CD14-positive monocyte (primary cell): ENCODE measurements around the gene CXCL11. TPM values are rescaled to one million over a fixed set of nuclear protein-coding genes. Genes with fewer than 3 reads are reported as not detected.

Experiments used
- DNase-seq, 3 donors: peaks; one replicate each; pipeline ENCODE4 v3.0.0-alpha.2; 2011 to 2022
- H2AFZ ChIP-seq: 2 replicates; pipeline ENCODE4 v1.6.0; 2012; ENCODE audit warnings: mild to moderate bottlenecking, low read depth, low read length, inconsistent platforms; ENCODE audit not compliant: insufficient read depth, poor library complexity, severe bottlenecking
- H3K27ac ChIP-seq, 2 donors: 1 replicate in 1 of 2; 2 replicates in 1 of 2; pipeline ENCODE4 v1.5.1; 2012 to 2013; ENCODE audit warnings: low read length in 2 of 2, control low read depth in 1 of 2, inconsistent platforms in 1 of 2, low read depth in 1 of 2, mild to moderate bottlenecking in 1 of 2
- H3K27me3 ChIP-seq, 2 donors: one replicate each; pipeline versions ENCODE4 v1.6.0 to v1.6.1; 2011 to 2013; ENCODE audit warnings: low read length in 2 of 2; ENCODE audit not compliant: control insufficient read depth in 2 of 2, insufficient read depth in 2 of 2
- H3K36me3 ChIP-seq, 2 donors: replicated peaks in 1 of 2; 1 replicate in 1 of 2; 2 replicates in 1 of 2; pipeline versions ENCODE4 v1.5.1 to v1.6.1; 2012 to 2013; ENCODE audit warnings: low read length in 2 of 2, control low read depth in 1 of 2, inconsistent platforms in 1 of 2, mild to moderate bottlenecking in 1 of 2; ENCODE audit not compliant: insufficient read depth in 2 of 2, control insufficient read depth in 1 of 2
- H3K4me1 ChIP-seq, 2 donors: 1 replicate in 1 of 2; 2 replicates in 1 of 2; pipeline versions ENCODE4 v1.5.1 to v1.6.1; 2012 to 2013; ENCODE audit warnings: low read length in 2 of 2, control low read depth in 1 of 2, inconsistent platforms in 1 of 2, mild to moderate bottlenecking in 1 of 2, moderate library complexity in 1 of 2; ENCODE audit not compliant: insufficient read depth in 2 of 2, control insufficient read depth in 1 of 2
- H3K4me2 ChIP-seq: replicated peaks from 2 replicates; pipeline ENCODE3; 2012; ENCODE audit warnings: low read length, moderate library complexity, mild to moderate bottlenecking; ENCODE audit not compliant: poor library complexity, severe bottlenecking; ENCODE audit errors: extremely low read depth
- H3K4me3 ChIP-seq, 3 experiments: fragments of 200-600 bp in 1 of 3; sonication (generic) in 1 of 3; replicated peaks in 1 of 3; 1 replicate in 2 of 3; 2 replicates in 1 of 3; pipeline ENCODE4 v1.5.1; 2011 to 2013; ENCODE audit warnings: low read length in 3 of 3, mild to moderate bottlenecking in 3 of 3, control low read depth in 2 of 3, low read depth in 2 of 3, inconsistent platforms in 1 of 3, moderate library complexity in 1 of 3
- H3K79me2 ChIP-seq: 2 replicates; pipeline ENCODE4 v1.6.0; 2012; ENCODE audit warnings: mild to moderate bottlenecking, control low read depth, inconsistent platforms, low read length, moderate library complexity; ENCODE audit not compliant: insufficient read depth
- H3K9ac ChIP-seq: 2 replicates; pipeline ENCODE4 v1.6.0; 2017; ENCODE audit warnings: low read length, mild to moderate bottlenecking; ENCODE audit not compliant: insufficient read depth, poor library complexity, severe bottlenecking
- H3K9me3 ChIP-seq, 2 donors: replicated peaks in 1 of 2; 1 replicate in 1 of 2; 2 replicates in 1 of 2; pipeline versions ENCODE4 v1.5.1 to v1.6.1; 2012 to 2013; ENCODE audit warnings: low read length in 2 of 2, control low read depth in 1 of 2; ENCODE audit not compliant: control insufficient read depth in 1 of 2, insufficient read depth in 1 of 2
- H4K20me1 ChIP-seq: 2 replicates; pipeline ENCODE4 v1.6.0; 2012; ENCODE audit warnings: mild to moderate bottlenecking, low read length, control low read depth, moderate library complexity; ENCODE audit not compliant: insufficient read depth
- H3K27ac Mint-ChIP-seq, 7 donors: one replicate each; pipeline ENCODE4 v1.8.0; 2020; ENCODE audit warnings: mild to moderate bottlenecking in 7 of 7, mixed read lengths in 7 of 7, moderate library complexity in 6 of 7, inconsistent platforms in 2 of 7
- H3K27me3 Mint-ChIP-seq, 3 donors: one replicate each; pipeline ENCODE4 v1.8.0; 2021 to 2022; ENCODE audit warnings: low read depth in 3 of 3, mild to moderate bottlenecking in 3 of 3, mixed read lengths in 3 of 3, moderate library complexity in 3 of 3, inconsistent platforms in 1 of 3
- H3K36me3 Mint-ChIP-seq, 2 donors: one replicate each; pipeline ENCODE4 v1.8.0; 2020; ENCODE audit warnings: mixed read lengths in 2 of 2, inconsistent platforms in 1 of 2, mild to moderate bottlenecking in 1 of 2
- H3K4me1 Mint-ChIP-seq: one replicate; pipeline ENCODE4 v1.8.0; 2020; ENCODE audit warnings: mild to moderate bottlenecking, mixed read lengths
- H3K4me3 Mint-ChIP-seq, 2 donors: one replicate each; pipeline ENCODE4 v1.8.0; 2020; ENCODE audit warnings: mild to moderate bottlenecking in 2 of 2, mixed read lengths in 2 of 2, moderate library complexity in 1 of 2
- H3K9me3 Mint-ChIP-seq, 7 donors: one replicate each; pipeline ENCODE4 v1.8.0; 2020 to 2022; ENCODE audit warnings: mixed read lengths in 7 of 7, mild to moderate bottlenecking in 6 of 7, moderate library complexity in 6 of 7, inconsistent platforms in 2 of 7
- CTCF ChIP-seq: fragments of 200-600 bp; IDR thresholded peaks from one replicate; pipeline ENCODE4 v1.8.0; 2022; ENCODE audit warnings: antibody characterized with exemption, mild to moderate bottlenecking
- WGBS: methylation state at CpG from one replicate; pipeline ENCODE4 v1.1.5; 2013; ENCODE audit warnings: missing lambda C conversion rate; ENCODE audit not compliant: insufficient coverage; 5-methylcytosine and 5-hydroxymethylcytosine counted together
- intact Hi-C, 2 donors: fragments of 100-400 bp; cut with micrococcal nuclease; formaldehyde crosslinking; loops; one replicate each; pipeline versions ENCODE4 v1.15.0 to v1.15.1; 2023
- polyA plus RNA-seq, 3 donors: library from polyadenylated mRNA; depleted of rRNA in 1 of 3; unstranded in 2 of 3; stranded (reverse) in 1 of 3; fragments of 300-500 nt in 2 of 3; fragments of >200 nt in 1 of 3; fragmentation: Illumina TruSeq in 2 of 3; gene quantifications; 1 replicate in 2 of 3; 2 replicates in 1 of 3; pipeline ENCODE4 v1.2.3, GENCODE V29; 2012 to 2021

CXCL11 gene
- polyA plus RNA-seq, 3 donors, result 0.15 to 0.36 (median 0.25) TPM

GRCh38 chr4:76072760-76073159, 36.9 kb upstream of the CXCL11 start:
- H3K27ac Mint-ChIP-seq, result no peak overlapping the region
- TF ChIP-seq CTCF, result no peak
- Histone ChIP-seq H3K27ac (no peak overlapping the region), H3K9me3 (no peaks in the 10 kb centered on the region), H2AFZ (no peak overlapping the region), H3K9ac (no peak overlapping the region), H3K27me3 (no peaks in the 10 kb centered on the region), H3K4me3 (no peak overlapping the region), H3K4me1 (peaks cover 0 to 3% of the 10 kb centered on the region in 2 donors), H4K20me1 (no peaks in the 10 kb centered on the region), H3K4me2 (no peak overlapping the region), H3K36me3 (no peaks in the 10 kb centered on the region), H3K79me2 (no peaks in the 10 kb centered on the region)
- H3K27me3 Mint-ChIP-seq, result peaks cover 0 to 5% (median 0%) of the 10 kb centered on the region in 3 donors
- intact Hi-C loops, result no loop called here
- H3K4me3 Mint-ChIP-seq, result no peak overlapping the region
- H3K4me1 Mint-ChIP-seq, result peaks cover 8% of the 10 kb centered on the region
- peaks cover 0 to 2% (median 0%) of the 10 kb centered on the region in 7 donors for H3K9me3 Mint-ChIP-seq
- WGBS, result 100% methylated on average over 2 of the region's 4 CpGs
- no peak for DNase-seq
- no peaks in the 10 kb centered on the region for H3K36me3 Mint-ChIP-seq

- Histone ChIP-seq H3K4me1 (no peaks in the 10 kb centered on the region), H3K27ac (no peak overlapping the region), H2AFZ (no peak overlapping the region), H3K4me2 (no peak overlapping the region), H3K4me3 (no peak overlapping the region), H3K79me2 (no peaks in the 10 kb centered on the region), H3K9me3 (no peaks in the 10 kb centered on the region), H3K36me3 (no peaks in the 10 kb centered on the region), H3K9ac (no peak overlapping the region), H4K20me1 (no peaks in the 10 kb centered on the region), H3K27me3 (no peaks in the 10 kb centered on the region)
- H3K4me1 Mint-ChIP-seq, result no peaks in the 10 kb centered on the region
- peak; percentile 66 to 81 (median 70) for DNase-seq
- WGBS, result 0% methylated on average over 2 of the region's 2 CpGs
- peaks cover 0 to 3% (median 2%) of the 10 kb centered on the region in 3 donors for H3K27me3 Mint-ChIP-seq
- H3K4me3 Mint-ChIP-seq, result no peak overlapping the region
- H3K9me3 Mint-ChIP-seq, result no peaks in the 10 kb centered on the region
- no peak overlapping the region for H3K27ac Mint-ChIP-seq
- peak; percentile 91 for TF ChIP-seq CTCF
- intact Hi-C loops, result loop anchor here (1.0 to 10.0 kb wide), 3 partner anchors 71 to 163 kb away; partner anchors contain the start of gene PPEF2 (in 1 of the 2)
- H3K36me3 Mint-ChIP-seq, result no peaks in the 10 kb centered on the region
These were observed 31.9 kb upstream of the CXCL11 start for GRCh38 chr4:76067652-76068286.
